Neural progenitor cell (in vitro differentiated cells): ENCODE data around the gene FYCO1. TPM values are rescaled to one million over a fixed set of nuclear protein-coding genes. Genes with fewer than 3 reads are reported as not detected.

Experiments
- DNase-seq: peaks from one replicate; pipeline ENCODE4 v3.0.0-alpha.2; 2016; ENCODE audit warnings: low spot score
- H2AFZ ChIP-seq: fragments of 200-600 bp; sonication (generic); replicated peaks from 2 replicates; pipeline ENCODE4 v1.6.1; 2016; ENCODE audit warnings: antibody characterized with exemption
- H3F3A ChIP-seq: fragments of 200-600 bp; sonication (generic); 2 replicates; pipeline ENCODE4 v1.6.1; 2016; ENCODE audit warnings: antibody characterized with exemption, low read depth
- H3K27ac ChIP-seq: fragments of 200-600 bp; sonication (generic); 2 replicates; pipeline ENCODE4 v1.5.1; 2016; ENCODE audit warnings: mild to moderate bottlenecking
- H3K27me3 ChIP-seq: fragments of 200-600 bp; sonication (generic); 2 replicates; pipeline ENCODE4 v1.6.1; 2016; ENCODE audit warnings: mild to moderate bottlenecking, moderate library complexity
- H3K36me3 ChIP-seq: fragments of 200-600 bp; sonication (generic); 2 replicates; pipeline ENCODE4 v1.5.1; 2016
- H3K4me1 ChIP-seq: fragments of 200-600 bp; sonication (generic); 2 replicates; pipeline ENCODE4 v1.6.1; 2016; ENCODE audit warnings: mixed run types
- H3K4me2 ChIP-seq: fragments of 200-600 bp; sonication (generic); 2 replicates; pipeline ENCODE4 v1.6.1; 2016
- H3K4me3 ChIP-seq: fragments of 200-600 bp; sonication (generic); 2 replicates; pipeline ENCODE4 v1.5.1; 2016
- H3K79me2 ChIP-seq: fragments of 200-600 bp; sonication (generic); 2 replicates; pipeline ENCODE4 v1.6.1; 2016; ENCODE audit warnings: low read depth
- H3K9ac ChIP-seq: fragments of 200-600 bp; sonication (generic); 2 replicates; pipeline ENCODE4 v1.6.1; 2016
- H3K9me3 ChIP-seq: fragments of 200-600 bp; sonication (generic); 2 replicates; pipeline ENCODE4 v1.5.1; 2016; ENCODE audit warnings: low read depth
- H4K20me1 ChIP-seq: fragments of 200-600 bp; sonication (generic); 2 replicates; pipeline ENCODE4 v1.6.1; 2016; ENCODE audit warnings: low read depth
- H3K27ac Mint-ChIP-seq: 3 replicates; pipeline ENCODE4 v1.8.0; 2021; ENCODE audit warnings: mixed read lengths
- H3K27me3 Mint-ChIP-seq: 2 replicates; pipeline ENCODE4 v1.8.0; 2022; ENCODE audit warnings: low read depth, mild to moderate bottlenecking, inconsistent platforms, moderate library complexity, mixed read lengths; ENCODE audit not compliant: insufficient read depth
- H3K36me3 Mint-ChIP-seq: 3 replicates; pipeline ENCODE4 v1.8.0; 2021; ENCODE audit warnings: mixed read lengths
- H3K4me1 Mint-ChIP-seq: 3 replicates; pipeline ENCODE4 v1.8.0; 2021; ENCODE audit warnings: mixed read lengths
- H3K4me3 Mint-ChIP-seq: 3 replicates; pipeline ENCODE4 v1.8.0; 2021; ENCODE audit warnings: mild to moderate bottlenecking, moderate library complexity, mixed read lengths
- H3K9me3 Mint-ChIP-seq: 3 replicates; pipeline ENCODE4 v1.8.0; 2020; ENCODE audit warnings: mixed read lengths
- EZH2 ChIP-seq: fragments of 200-600 bp; sonication (generic); IDR thresholded peaks from 2 replicates; pipeline ENCODE4 v1.6.1; 2017; ENCODE audit warnings: antibody characterized with exemption, mild to moderate bottlenecking, moderate library complexity
- EZH2phosphoT487 ChIP-seq: fragments of 200-600 bp; sonication (generic); IDR thresholded peaks from 2 replicates; pipeline ENCODE4 v1.6.1; 2017; ENCODE audit warnings: antibody characterized with exemption
- total RNA-seq: library from RNA; depleted of rRNA; stranded (reverse); fragments of >200 nt; gene quantifications from 2 replicates; pipeline ENCODE4 v1.2.3, GENCODE V29; 2015; ENCODE audit warnings: low replicate concordance
- TF ChIP-seq, protein P1 (sequence below): fragments of 200-600 bp; sonication (generic); IDR thresholded peaks from 2 replicates; pipeline ENCODE4 v1.5.1; 2017; ENCODE audit warnings: antibody characterized with exemption, mild to moderate bottlenecking

Gene FYCO1
- total RNA-seq, 1 donor from 2014 or later = 6.8 TPM

DNA sequence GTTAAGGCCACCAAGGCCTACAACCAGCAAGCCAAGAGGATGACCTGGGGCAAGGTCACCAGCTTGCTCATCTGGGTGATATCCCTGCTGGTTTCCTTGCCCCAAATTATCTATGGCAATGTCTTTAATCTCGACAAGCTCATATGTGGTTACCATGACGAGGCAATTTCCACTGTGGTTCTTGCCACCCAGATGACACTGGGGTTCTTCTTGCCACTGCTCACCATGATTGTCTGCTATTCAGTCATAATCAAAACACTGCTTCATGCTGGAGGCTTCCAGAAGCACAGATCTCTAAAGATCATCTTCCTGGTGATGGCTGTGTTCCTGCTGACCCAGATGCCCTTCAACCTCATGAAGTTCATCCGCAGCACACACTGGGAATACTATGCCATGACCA is 48.7 kb downstream of the FYCO1 start:
- Histone ChIP-seq H3K4me3 (no peak overlapping the region), H3K4me1 (no peaks in the 10 kb centered on the region), H3K9ac (no peak overlapping the region), H2AFZ (no peak overlapping the region), H3K79me2 (no peaks in the 10 kb centered on the region), H3K36me3 (no peaks in the 10 kb centered on the region), H3F3A (no peaks in the 10 kb centered on the region), H3K27me3 (no peaks in the 10 kb centered on the region), H3K27ac (no peak overlapping the region), H4K20me1 (no peaks in the 10 kb centered on the region), H3K4me2 (no peak overlapping the region), H3K9me3 (no peaks in the 10 kb centered on the region)
- no peaks in the 10 kb centered on the region for H3K4me1 Mint-ChIP-seq
- DNase-seq = no peak
- no peak overlapping the region for H3K27ac Mint-ChIP-seq
- no peak overlapping the region for H3K4me3 Mint-ChIP-seq
- peaks cover 2% of the 10 kb centered on the region for H3K27me3 Mint-ChIP-seq
- peaks cover 16% of the 10 kb centered on the region for H3K36me3 Mint-ChIP-seq
- no peaks in the 10 kb centered on the region for H3K9me3 Mint-ChIP-seq
- no peak for TF ChIP-seq EZH2
- TF ChIP-seq EZH2phosphoT487 = no peak

- no peak for DNase-seq
- Mint-ChIP-seq H3K27me3 (no peaks in the 10 kb centered on the region), H3K4me1 (no peaks in the 10 kb centered on the region), H3K27ac (no peak overlapping the region), H3K36me3 (peaks cover 16% of the 10 kb centered on the region), H3K4me3 (no peak overlapping the region), H3K9me3 (no peaks in the 10 kb centered on the region)
- H3K9me3 ChIP-seq = no peaks in the 10 kb centered on the region
- no peak overlapping the region for H3K27ac ChIP-seq
- H3K4me2 ChIP-seq = no peak overlapping the region
- H2AFZ ChIP-seq = no peak overlapping the region
- H3K4me1 ChIP-seq = no peaks in the 10 kb centered on the region
- H3F3A ChIP-seq = no peaks in the 10 kb centered on the region
- no peak for TF ChIP-seq EZH2
- TF ChIP-seq, protein P1, sequence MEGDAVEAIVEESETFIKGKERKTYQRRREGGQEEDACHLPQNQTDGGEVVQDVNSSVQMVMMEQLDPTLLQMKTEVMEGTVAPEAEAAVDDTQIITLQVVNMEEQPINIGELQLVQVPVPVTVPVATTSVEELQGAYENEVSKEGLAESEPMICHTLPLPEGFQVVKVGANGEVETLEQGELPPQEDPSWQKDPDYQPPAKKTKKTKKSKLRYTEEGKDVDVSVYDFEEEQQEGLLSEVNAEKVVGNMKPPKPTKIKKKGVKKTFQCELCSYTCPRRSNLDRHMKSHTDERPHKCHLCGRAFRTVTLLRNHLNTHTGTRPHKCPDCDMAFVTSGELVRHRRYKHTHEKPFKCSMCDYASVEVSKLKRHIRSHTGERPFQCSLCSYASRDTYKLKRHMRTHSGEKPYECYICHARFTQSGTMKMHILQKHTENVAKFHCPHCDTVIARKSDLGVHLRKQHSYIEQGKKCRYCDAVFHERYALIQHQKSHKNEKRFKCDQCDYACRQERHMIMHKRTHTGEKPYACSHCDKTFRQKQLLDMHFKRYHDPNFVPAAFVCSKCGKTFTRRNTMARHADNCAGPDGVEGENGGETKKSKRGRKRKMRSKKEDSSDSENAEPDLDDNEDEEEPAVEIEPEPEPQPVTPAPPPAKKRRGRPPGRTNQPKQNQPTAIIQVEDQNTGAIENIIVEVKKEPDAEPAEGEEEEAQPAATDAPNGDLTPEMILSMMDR = no peak
- no peak for TF ChIP-seq EZH2phosphoT487
- no peaks in the 10 kb centered on the region for H4K20me1 ChIP-seq
- H3K36me3 ChIP-seq = no peaks in the 10 kb centered on the region
- no peak overlapping the region for H3K9ac ChIP-seq
- H3K27me3 ChIP-seq = no peaks in the 10 kb centered on the region
- H3K4me3 ChIP-seq = no peak overlapping the region
- H3K79me2 ChIP-seq = no peaks in the 10 kb centered on the region
These were observed 49.3 kb downstream of the FYCO1 start for GRCh38 chr3:45946307-45946706.

DNA sequence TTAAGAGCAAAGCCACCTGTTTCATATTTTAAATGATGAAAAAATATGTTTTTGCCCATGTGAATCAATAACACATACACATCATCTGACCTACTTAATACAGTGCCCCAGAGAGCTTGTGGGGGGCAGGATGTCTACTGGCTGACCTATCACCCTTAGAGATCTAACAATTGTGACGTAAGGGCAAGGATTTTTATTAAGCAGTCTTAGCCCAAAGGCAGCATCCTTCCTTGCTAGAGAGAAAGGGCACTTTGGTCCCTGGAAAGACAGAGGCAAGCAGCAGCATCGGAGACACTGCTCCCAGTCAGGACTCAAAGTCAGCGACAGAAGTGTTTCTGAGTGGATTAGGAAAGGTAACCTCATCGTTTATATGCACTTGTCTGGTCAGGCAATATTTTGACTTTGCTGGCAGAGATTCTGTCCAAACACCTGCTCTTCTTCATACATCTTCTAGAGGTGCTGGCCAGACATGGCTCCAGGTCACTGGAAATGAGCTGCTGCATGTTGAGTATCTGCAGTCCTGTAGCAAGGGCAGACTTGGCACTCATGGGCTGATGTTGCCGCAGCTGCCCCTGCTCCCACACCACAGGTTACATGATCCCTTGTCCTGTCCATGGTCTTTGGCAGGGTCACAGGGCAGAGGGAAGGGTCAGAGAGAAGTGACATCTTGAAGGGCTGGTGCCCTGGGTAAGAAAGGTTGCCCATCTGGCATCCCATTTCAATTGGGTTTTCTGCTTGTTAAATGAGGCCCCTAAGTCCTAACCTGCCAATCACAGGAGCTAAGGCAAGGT is 50.6 kb downstream of the FYCO1 start:
- Histone ChIP-seq H2AFZ (no peak overlapping the region), H4K20me1 (no peaks in the 10 kb centered on the region), H3K27me3 (no peaks in the 10 kb centered on the region), H3K36me3 (no peaks in the 10 kb centered on the region), H3K79me2 (no peaks in the 10 kb centered on the region), H3K9me3 (no peaks in the 10 kb centered on the region), H3K27ac (no peak overlapping the region), H3K4me1 (no peaks in the 10 kb centered on the region), H3F3A (no peaks in the 10 kb centered on the region), H3K9ac (no peak overlapping the region), H3K4me2 (no peak overlapping the region), H3K4me3 (no peak overlapping the region)
- no peak overlapping the region for H3K27ac Mint-ChIP-seq
- no peaks in the 10 kb centered on the region for H3K9me3 Mint-ChIP-seq
- TF ChIP-seq EZH2phosphoT487 (no peak), EZH2 (no peak)
- TF ChIP-seq, protein P1 = no peak
- H3K4me1 Mint-ChIP-seq = no peaks in the 10 kb centered on the region
- no peak overlapping the region for H3K4me3 Mint-ChIP-seq
- no peaks in the 10 kb centered on the region for H3K27me3 Mint-ChIP-seq
- no peak for DNase-seq
- peaks cover 16% of the 10 kb centered on the region for H3K36me3 Mint-ChIP-seq

- H3K27me3 Mint-ChIP-seq = no peaks in the 10 kb centered on the region
- no peak within 1 kb of the TSS for H3K4me3 Mint-ChIP-seq
- H3K4me1 Mint-ChIP-seq = peaks cover 3% of the 10 kb centered on the region
These were observed 52.3 kb downstream of the FYCO1 start, which contains the start of gene CXCR6 for GRCh38 chr3:45943207-45943846. Gene CXCR6, plus strand, starts transcription at chr3:45943464. Its CDS starts 3,018 bp downstream, at chr3:45946482.

More at GRCh38 chr3:45943207-45943846, 52.3 kb downstream of the FYCO1 start, which contains the start of gene CXCR6:
- Histone ChIP-seq H3K4me1 (no peaks in the 10 kb centered on the region), H3K9ac (no peak within 1 kb of the TSS), H2AFZ (no peak within 1 kb of the TSS), H3K27me3 (no peaks in the 10 kb centered on the region), H3K9me3 (no peaks in the 10 kb centered on the region), H3F3A (no peaks in the 10 kb centered on the region), H4K20me1 (no peaks in the 10 kb centered on the region), H3K79me2 (no peaks in the 10 kb centered on the region), H3K36me3 (no peaks in the 10 kb centered on the region), H3K27ac (no peak within 1 kb of the TSS), H3K4me2 (no peak within 1 kb of the TSS), H3K4me3 (no peak within 1 kb of the TSS)
- DNase-seq = no peak
- Mint-ChIP-seq H3K9me3 (no peaks in the 10 kb centered on the region), H3K27ac (no peak within 1 kb of the TSS), H3K36me3 (peaks cover 13% of the 10 kb centered on the region)
- TF ChIP-seq EZH2 (no peak), EZH2phosphoT487 (no peak)
- TF ChIP-seq, protein P1 = no peak
